WI38 (cell line): ENCODE results near the gene PFDN2.

Experiments used
- H3K4me3 ChIP-seq: 2 replicates; pipeline ENCODE4 v1.5.1; 2011; ENCODE audit warnings: low read depth, mild to moderate bottlenecking, control low read depth, low read length
- CTCF ChIP-seq: IDR thresholded peaks from 2 replicates; pipeline ENCODE4 v1.5.1; 2012; ENCODE audit warnings: low read depth, mild to moderate bottlenecking, control low read depth, low read length

Gene PFDN2

GRCh38 chr1:161113915-161114314, 3.9 kb downstream of the PFDN2 start:
- H3K4me3 ChIP-seq = no peak overlapping the region

GRCh38 chr1:161111527-161111926, 6.3 kb downstream of the PFDN2 start:
- no peak overlapping the region for H3K4me3 ChIP-seq
- no peak for TF ChIP-seq CTCF

More at GRCh38 chr1:161113915-161114314, 3.9 kb downstream of the PFDN2 start:
- TF ChIP-seq CTCF = no peak

- no peak overlapping the region for H3K4me3 ChIP-seq
- TF ChIP-seq CTCF = no peak
These were observed 6.7 kb downstream of the PFDN2 start for GRCh38 chr1:161111117-161111516.

GRCh38 chr1:161106431-161106830, 11.4 kb downstream of the PFDN2 start:
- H3K4me3 ChIP-seq = no peak overlapping the region
- TF ChIP-seq CTCF = no peak

- TF ChIP-seq CTCF = no peak
- no peak overlapping the region for H3K4me3 ChIP-seq
These were observed 17.3 kb downstream of the PFDN2 start for GRCh38 chr1:161100556-161100955.

- H3K4me3 ChIP-seq = no peak overlapping the region
- no peak for TF ChIP-seq CTCF
These were observed 18.6 kb downstream of the PFDN2 start for GRCh38 chr1:161099090-161099802.

GRCh38 chr1:161098210-161099068, 19.4 kb downstream of the PFDN2 start, which contains the start of gene KLHDC9:
KLHDC9 (plus strand) TSS chr1:161098361; CDS start chr1:161098536, 175 bp downstream.
- no peak within 1 kb of the TSS for H3K4me3 ChIP-seq
- no peak for TF ChIP-seq CTCF
